ENCODE measurements around the gene XIST. TPM values are rescaled to one million over a fixed set of nuclear protein-coding genes. Genes with fewer than 3 reads are reported as not detected.
"Not testable (repeated sequence)": the region's sequence is repeated elsewhere in the genome, so short reads cannot be mapped to it uniquely, and the experiment has no call there.

The XIST gene
- total RNA-seq, result 240 TPM

DNA sequence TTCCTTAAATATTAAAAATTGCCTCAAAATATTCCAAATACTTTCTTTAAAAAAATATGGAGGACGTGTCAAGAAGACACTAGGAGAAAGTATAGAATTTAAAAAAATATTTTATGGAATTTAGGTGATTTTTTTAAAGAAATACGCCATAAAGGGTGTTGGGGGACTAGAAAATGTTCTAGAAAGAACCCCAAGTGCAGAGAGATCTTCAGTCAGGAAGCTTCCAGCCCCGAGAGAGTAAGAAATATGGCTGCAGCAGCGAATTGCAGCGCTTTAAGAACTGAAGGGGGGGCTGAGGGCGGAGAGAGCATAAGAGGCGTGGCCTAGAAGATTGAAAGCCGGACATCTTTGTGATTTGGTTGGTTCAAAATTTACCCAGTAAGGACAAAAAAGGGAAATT, at the start of gene XIST:
Gene XIST, minus strand, starts transcription at position 248 of the 400 bp plus-strand sequence.
- peak; percentile 80 for DNase-seq (ENCODE audit: low spot score)

GRCh38 chrX:73898315-73898714, 45.8 kb upstream of the XIST start:
- not testable (repeated sequence) for DNase-seq (ENCODE audit: low spot score)

- DNase-seq (ENCODE audit: low spot score), result not testable (repeated sequence)
These were observed 40.1 kb upstream of the XIST start for GRCh38 chrX:73892515-73893090.

DNA sequence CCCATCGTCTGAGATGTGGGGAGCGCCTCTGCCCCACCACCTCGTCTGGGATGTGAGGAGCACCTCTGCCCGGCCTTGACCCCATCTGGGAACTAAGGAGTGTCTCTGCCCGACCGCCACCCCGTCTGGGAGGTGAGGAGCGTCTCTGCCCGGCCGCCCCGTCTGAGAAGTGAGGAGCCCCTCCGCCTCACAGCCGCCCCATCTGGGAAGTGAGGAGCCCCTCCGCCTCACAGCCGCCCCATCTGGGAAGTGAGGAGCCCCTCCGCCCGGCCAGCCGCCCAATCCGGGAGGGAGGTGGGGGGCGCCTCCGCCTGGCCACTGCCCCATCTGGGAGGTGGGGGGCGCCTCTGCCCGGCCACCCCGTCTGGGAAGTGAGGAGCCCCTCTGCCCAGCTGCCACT, 29.7 kb upstream of the XIST start:
- not testable (repeated sequence) for DNase-seq (ENCODE audit: low spot score)

DNA sequence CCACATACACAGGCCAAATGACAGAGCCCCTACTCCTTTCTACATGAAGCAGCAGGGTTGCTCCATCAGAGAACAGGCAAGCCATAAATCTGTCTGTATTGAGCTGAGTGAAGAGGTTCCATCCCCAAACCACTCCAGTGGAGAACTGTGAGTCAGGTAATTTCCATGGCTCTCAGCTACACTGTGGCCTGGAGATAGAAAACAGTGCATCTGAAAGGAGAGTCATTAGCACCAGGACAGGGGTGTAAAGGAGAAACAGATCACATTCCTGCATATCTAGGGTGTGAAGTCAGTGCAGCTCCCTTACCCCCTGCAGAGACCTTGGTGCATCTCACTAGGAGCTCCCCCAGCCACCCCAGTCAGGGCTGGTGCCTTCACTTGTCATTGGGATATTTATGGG, 25.2 kb upstream of the XIST start:
- DNase-seq (ENCODE audit: low spot score), result no peak

DNA sequence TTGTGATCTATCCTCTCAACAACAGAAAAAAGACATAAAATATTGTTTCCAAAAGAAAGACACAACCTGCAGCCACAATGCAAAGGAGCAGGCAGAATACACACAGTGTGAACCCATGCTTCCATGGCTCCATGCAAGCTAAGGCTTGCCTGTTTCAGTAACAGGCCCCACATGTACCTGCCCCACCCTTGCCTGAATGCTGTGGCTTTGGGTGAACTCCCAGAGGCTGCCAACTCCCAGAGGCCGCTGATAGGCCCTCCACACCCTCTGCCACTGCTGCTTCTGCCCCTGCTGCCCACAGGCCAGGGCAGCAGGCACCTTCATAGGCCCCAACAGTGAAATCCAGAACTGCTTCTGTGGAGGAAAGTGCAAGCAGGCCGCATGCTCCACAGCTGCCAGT, 24.4 kb upstream of the XIST start:
- no peak for DNase-seq (ENCODE audit: low spot score)

GRCh38 chrX:73868916-73869315, 16.4 kb upstream of the XIST start:
- no peak for DNase-seq (ENCODE audit: low spot score)

- no peak for DNase-seq (ENCODE audit: low spot score)
These were observed 14.6 kb upstream of the XIST start for GRCh38 chrX:73867144-73867543.

- DNase-seq (ENCODE audit: low spot score), result no peak
These were observed 11.3 kb upstream of the XIST start for GRCh38 chrX:73863852-73864251.

- no peak for DNase-seq (ENCODE audit: low spot score)
These were observed 10.8 kb upstream of the XIST start for GRCh38 chrX:73863268-73863667.

GRCh38 chrX:73859622-73860021, 7.1 kb upstream of the XIST start:
- DNase-seq (ENCODE audit: low spot score), result no peak

DNA sequence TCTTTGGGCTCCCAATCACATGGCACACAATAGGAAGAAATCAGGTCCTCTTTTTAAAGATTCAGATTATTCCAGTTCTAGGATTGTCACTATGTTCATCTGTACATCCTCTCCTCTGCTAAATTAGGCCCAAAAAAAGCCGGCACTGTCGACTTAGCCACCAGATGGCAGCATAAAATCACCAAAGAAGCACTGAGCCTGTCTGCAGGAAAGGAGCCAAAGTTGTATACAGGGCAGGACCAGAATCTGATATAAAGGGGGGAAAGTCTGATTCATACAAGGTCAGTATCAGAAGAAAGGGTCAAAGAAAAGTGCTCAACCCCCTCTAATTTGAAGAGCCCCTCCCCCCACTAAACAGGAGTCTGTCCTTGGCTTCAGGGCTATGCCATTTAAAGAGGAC, 3.0 kb upstream of the XIST start:
- DNase-seq (ENCODE audit: low spot score), result peak; percentile 79

DNA sequence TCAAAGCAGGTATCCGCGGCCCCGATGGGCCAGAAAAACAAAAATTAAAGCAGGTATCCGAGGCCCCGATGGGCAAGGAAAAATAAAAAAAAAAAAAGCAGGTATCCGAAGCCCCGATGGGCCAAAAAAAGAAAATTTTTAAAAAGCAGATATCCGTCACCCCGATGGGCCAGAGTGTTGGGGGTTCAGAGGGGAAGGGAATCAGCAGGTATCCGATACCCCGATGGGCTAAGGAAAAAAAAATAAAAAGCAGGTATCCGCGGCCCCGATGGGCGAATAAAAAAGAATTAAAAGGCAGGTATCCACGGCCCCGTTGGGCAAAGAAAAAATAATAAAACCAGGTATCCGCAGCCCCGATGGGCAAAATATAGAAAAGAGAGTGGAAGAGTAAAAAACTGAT, 492 bp downstream of the XIST start:
- no peak for DNase-seq (ENCODE audit: low spot score)

DNA sequence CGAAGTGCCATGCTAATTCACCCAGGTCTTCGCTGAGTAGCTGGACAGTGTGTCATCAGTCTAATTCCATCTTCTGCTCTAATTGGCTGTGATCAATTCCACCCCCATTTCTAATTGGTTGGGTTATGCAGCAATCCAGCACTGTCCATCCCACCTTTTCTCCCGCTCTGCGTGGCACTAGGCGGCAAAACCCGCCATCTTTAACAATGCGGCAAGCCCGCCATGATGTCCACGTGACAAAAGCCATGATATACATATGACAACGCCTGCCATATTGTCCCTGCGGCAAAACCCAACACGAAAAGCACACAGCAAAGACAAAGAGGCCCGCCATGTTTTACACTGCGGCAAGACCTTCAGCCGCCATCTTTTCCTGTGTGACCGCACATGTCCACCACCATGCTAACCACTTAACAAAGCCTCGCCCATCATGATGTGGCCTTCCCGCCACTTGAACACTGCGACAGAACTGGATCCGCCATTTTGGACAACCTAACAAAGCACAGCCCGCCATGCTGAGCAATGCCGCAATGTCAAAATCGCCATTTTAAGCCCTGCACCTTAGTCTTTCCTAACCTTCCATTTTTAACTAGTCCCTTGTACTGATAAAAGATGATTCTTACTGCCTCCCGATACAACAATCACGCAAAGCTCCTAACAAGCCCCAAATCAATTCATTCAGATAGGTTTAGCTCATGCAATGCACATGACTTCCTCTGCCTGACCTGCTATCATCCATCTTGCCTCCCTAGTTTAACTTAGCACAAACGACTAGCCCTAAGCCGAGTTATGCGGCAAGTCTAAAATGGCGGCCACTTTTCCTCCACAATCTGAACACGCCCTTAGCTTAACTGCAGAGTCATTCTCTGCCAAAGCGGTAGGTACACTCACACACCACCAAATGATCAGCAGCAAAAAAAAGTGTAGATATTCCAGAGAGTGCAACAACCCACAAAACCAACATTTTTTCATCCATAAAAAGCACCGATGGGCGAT, 1.2 kb downstream of the XIST start:
- DNase-seq (ENCODE audit: low spot score), result peak; percentile 93

DNA sequence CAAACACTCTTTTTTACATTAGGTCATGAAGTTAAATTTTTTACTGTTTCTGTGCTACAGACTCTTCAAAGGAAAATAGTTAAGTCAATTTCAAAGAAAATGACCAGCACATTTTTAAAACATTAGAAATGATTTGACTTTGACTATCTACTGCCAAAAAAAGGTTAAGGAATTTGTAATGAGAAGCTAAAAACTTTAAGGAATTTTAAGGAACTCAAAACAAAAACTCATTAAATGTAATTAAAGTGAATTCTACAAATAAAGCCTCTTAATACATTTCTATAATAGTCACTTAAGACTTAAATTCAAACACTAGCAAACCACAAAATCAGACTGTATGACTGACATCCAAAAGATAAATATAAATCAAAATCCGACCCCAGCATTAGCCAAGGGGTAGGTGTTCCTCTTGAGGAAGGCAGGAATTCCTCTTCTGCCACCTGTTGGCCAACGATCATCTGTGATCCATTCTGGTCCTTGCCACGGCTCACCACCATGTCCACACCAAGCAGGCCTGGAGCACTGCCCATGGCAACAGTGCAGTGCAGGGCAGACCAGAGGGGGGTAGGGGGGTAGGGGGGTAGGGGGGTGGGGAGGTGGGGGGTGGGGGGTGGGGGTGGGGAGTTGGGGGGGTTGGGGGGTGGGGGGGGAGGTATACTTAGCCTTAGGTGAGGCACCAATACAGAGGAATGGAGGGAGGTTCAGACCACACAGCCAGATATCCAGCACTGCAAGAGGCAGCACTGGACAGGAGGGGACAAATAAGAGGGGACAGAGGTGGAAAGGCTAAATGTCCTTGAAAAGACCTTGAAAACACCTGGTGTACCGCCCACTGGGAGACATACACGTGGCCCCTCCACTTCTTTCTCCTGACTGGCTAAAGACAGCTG, 2.1 kb downstream of the XIST start:
- DNase-seq (ENCODE audit: low spot score), result peak; percentile 37

- no peak for DNase-seq (ENCODE audit: low spot score)
These were observed 3.4 kb downstream of the XIST start for GRCh38 chrX:73849073-73849472.

GRCh38 chrX:73847991-73848390, 4.5 kb downstream of the XIST start:
- DNase-seq (ENCODE audit: low spot score), result no peak

DNA sequence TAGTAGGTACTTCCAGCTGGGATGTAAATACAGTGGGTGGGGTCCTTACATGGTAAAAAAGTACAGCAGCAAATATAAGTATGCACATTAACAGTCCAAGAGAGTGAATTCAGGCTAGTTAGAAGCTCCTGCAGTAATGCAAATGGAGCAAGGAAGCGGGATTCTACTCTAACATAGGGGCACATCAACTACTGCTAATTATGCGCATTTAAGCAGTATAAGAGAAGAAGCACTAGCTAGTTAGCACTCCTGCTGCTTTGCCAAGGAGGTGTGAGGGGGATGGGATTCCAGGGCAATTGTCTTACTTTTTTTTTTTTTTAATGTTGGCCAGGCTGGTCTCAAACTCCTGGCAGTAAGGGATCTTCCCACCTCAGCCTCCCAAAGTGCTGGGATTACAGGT, 5.4 kb downstream of the XIST start:
- DNase-seq (ENCODE audit: low spot score), result no peak

DNA sequence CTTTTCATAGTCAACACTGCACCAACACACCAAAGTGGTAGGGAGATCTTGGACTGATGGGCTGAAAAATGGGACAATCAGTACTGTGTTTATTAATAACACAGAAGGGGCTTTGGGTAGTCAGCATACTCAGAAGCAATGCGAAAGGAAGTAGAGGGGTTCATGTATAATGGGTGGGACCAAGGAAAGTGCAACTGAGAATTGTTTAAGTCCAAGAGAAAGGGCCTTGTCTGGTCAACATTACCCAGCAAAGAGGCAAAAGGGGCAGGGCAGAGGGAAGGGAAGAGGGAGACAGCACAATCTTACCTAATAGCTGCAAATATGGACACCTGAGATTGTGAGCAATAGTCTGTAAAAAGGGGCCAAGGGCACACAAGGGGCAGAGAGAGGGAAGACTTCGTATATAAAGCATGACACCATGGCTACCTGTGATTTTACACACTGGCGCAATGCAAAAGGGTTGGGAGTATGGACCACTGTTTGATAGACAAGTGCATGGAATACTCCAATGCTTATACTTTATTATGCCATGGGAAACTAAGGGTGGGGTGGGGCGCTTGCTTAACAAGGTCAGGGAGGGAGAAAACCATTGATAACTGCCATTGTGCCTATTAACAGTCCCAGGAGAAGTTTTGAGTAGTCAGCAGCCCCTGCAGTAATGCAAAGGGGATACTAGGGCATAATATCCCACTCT, 9.8 kb downstream of the XIST start:
- DNase-seq (ENCODE audit: low spot score), result no peak

DNA sequence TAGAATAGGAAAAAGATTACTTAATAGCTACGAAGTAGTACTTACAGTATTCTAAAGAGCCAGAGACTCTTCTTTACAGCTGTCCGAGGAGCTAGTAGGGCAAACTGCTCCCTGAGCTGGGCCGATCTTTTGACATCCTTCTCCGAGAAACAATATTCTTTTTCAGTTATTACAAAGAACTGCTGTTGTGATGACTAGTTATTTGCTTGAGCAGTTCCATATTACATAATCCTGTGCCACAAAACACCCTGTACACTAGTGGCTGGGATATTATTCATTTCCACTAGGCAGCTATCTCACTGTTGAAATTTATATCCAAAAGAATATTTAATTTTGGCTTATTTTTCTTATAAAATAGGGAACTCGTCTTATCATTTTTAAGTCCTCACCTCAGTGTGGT, 11.2 kb downstream of the XIST start:
- DNase-seq (ENCODE audit: low spot score), result no peak

- DNase-seq (ENCODE audit: low spot score), result no peak
These were observed 12.2 kb downstream of the XIST start for GRCh38 chrX:73840120-73840924.
